Glutamatergic neuron (in vitro differentiated cells): ENCODE data around the gene AGAP1. TPM values are rescaled to one million over a fixed set of nuclear protein-coding genes. Genes with fewer than 3 reads are reported as not detected.

Experiments used
- DNase-seq: peaks from one replicate; pipeline ENCODE4 v3.0.0; 2022
- H3K27ac Mint-ChIP-seq: one replicate; pipeline ENCODE4 v1.8.0; 2020; ENCODE audit warnings: mild to moderate bottlenecking, mixed read lengths, inconsistent platforms; ENCODE audit not compliant: unreplicated experiment
- H3K27me3 Mint-ChIP-seq: one replicate; pipeline ENCODE4 v1.8.0; 2020; ENCODE audit warnings: mild to moderate bottlenecking, moderate library complexity, mixed read lengths, inconsistent platforms; ENCODE audit not compliant: unreplicated experiment
- H3K36me3 Mint-ChIP-seq: one replicate; pipeline ENCODE4 v1.8.0; 2020; ENCODE audit warnings: mild to moderate bottlenecking, mixed read lengths, inconsistent platforms; ENCODE audit not compliant: unreplicated experiment
- H3K4me1 Mint-ChIP-seq: one replicate; pipeline ENCODE4 v1.8.0; 2020; ENCODE audit warnings: mild to moderate bottlenecking, low read depth, mixed read lengths, inconsistent platforms; ENCODE audit not compliant: unreplicated experiment
- H3K4me3 Mint-ChIP-seq: one replicate; pipeline ENCODE4 v1.8.0; 2020; ENCODE audit warnings: mild to moderate bottlenecking, mixed read lengths, inconsistent platforms; ENCODE audit not compliant: unreplicated experiment
- H3K9me3 Mint-ChIP-seq: one replicate; pipeline ENCODE4 v1.8.0; 2020; ENCODE audit warnings: mild to moderate bottlenecking, moderate library complexity, mixed read lengths, inconsistent platforms; ENCODE audit not compliant: unreplicated experiment
- total RNA-seq: library from RNA; stranded (reverse); fragmentation: NEBNext Ultra II Directional; extraction: Animal tissue kit (Norgen Biotek cat#: 25700); gene quantifications from one replicate; pipeline ENCODE4 v1.2.1, GENCODE V29; 2021; ENCODE audit not compliant: unreplicated experiment
- TF ChIP-seq, protein P1 (sequence below): fragments of 200-600 bp; sonication (generic); IDR thresholded peaks from one replicate; pipeline ENCODE4 v1.5.0; 2021; ENCODE audit not compliant: partially characterized antibody, unreplicated experiment

AGAP1 gene
- total RNA-seq, 1 donor from 2014 or later, result 153 TPM

DNA sequence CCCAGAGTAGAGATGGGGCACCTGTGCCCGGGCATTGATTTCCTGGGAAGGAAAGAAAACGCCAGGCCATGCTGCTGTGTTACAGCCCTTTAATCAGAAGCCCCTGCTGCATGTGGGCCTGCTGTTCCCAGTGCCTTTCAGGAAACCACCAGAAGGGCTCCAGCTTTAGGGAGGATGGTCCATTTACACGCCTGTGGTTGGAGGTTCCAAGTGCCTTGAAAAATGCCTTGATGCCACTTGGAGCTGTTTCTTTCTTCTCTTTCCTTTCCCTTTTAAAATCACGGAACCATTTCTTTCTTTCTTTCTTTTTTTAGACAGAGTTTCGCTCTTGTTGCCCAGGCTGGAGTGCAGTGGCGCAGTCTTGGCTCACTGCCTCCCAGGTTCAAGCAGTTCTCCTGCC lies 60.5 kb downstream of the AGAP1 start:
- no peaks in the 10 kb centered on the region for H3K36me3 Mint-ChIP-seq
- H3K27ac Mint-ChIP-seq, result no peak overlapping the region
- TF ChIP-seq, protein P1, sequence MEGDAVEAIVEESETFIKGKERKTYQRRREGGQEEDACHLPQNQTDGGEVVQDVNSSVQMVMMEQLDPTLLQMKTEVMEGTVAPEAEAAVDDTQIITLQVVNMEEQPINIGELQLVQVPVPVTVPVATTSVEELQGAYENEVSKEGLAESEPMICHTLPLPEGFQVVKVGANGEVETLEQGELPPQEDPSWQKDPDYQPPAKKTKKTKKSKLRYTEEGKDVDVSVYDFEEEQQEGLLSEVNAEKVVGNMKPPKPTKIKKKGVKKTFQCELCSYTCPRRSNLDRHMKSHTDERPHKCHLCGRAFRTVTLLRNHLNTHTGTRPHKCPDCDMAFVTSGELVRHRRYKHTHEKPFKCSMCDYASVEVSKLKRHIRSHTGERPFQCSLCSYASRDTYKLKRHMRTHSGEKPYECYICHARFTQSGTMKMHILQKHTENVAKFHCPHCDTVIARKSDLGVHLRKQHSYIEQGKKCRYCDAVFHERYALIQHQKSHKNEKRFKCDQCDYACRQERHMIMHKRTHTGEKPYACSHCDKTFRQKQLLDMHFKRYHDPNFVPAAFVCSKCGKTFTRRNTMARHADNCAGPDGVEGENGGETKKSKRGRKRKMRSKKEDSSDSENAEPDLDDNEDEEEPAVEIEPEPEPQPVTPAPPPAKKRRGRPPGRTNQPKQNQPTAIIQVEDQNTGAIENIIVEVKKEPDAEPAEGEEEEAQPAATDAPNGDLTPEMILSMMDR, result no peak
- peaks cover 3% of the 10 kb centered on the region for H3K27me3 Mint-ChIP-seq
- DNase-seq, result no peak
- H3K4me3 Mint-ChIP-seq, result no peak overlapping the region
- H3K9me3 Mint-ChIP-seq, result peaks cover 2% of the 10 kb centered on the region
- peaks cover 41% of the 10 kb centered on the region for H3K4me1 Mint-ChIP-seq

DNA sequence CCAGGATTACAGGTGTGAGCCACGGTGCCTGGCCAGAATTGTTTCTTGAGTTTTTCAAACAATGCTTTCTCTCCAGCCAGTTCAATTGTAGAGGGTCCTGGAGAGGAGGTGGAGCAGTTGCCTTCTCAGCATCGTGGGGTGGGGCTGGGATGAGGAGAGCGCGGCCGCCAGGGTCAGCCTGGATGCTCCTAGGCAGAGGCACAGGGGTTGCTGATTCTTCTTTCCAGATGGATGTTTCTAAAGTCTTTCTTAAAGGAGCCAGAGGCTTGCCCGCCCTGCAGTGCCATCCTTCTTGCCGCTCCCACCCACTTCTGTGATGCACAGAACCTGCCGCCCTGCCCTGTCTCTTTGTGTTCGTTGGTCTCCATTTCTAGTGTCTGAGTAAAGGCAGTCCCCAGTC lies 61.1 kb downstream of the AGAP1 start:
- H3K9me3 Mint-ChIP-seq, result peaks cover 2% of the 10 kb centered on the region
- H3K27me3 Mint-ChIP-seq, result peaks cover 3% of the 10 kb centered on the region
- TF ChIP-seq, protein P1, result no peak
- no peak overlapping the region for H3K4me3 Mint-ChIP-seq
- H3K27ac Mint-ChIP-seq, result no peak overlapping the region
- no peaks in the 10 kb centered on the region for H3K36me3 Mint-ChIP-seq
- peaks cover 37% of the 10 kb centered on the region for H3K4me1 Mint-ChIP-seq
- DNase-seq, result no peak

DNA sequence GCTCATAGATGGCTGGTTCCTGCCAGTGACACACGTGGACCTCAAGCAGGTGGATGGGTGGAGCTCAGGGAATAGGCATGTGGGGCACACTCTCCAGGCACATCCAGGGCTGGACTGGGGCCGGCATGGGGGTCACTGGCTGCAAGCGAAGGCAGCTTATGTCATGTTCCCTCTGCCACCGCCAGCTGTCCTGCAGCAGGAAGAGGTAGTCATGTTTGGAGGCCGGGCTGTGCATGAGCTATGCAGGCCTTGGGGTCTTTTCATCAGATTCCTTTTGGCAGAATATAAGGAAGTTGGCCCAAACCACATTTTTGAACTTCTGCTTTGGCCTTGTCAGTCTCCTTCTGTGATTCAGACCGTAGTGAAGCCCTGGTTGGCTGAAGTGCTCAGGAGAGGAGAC lies 61.5 kb downstream of the AGAP1 start:
- no peak for DNase-seq
- Mint-ChIP-seq H3K4me1 (peaks cover 39% of the 10 kb centered on the region), H3K9me3 (peaks cover 2% of the 10 kb centered on the region), H3K27me3 (peaks cover 3% of the 10 kb centered on the region), H3K27ac (no peak overlapping the region), H3K4me3 (no peak overlapping the region), H3K36me3 (no peaks in the 10 kb centered on the region)
- TF ChIP-seq, protein P1, result no peak

DNA sequence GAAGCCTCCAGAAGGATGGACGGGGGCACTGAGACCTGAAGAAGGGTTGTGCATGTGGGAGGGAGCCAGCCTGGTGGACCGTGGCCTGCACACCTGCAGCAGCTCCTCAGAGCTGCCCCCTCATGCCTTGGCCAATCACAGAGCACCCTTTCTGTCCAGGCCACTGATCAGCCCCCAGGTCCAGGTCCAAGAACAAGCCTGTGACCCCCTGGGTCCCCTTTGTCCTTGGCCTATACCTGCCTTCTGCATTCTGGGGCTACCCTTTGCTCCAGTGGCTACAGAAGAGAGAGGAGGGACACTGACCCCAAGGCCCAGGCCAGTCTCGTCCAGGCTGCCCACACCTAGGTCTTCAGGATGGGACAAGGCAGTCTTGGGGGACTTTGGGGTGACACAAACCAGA lies 62.2 kb downstream of the AGAP1 start:
- no peak for DNase-seq
- H3K4me3 Mint-ChIP-seq, result no peak overlapping the region
- peaks cover 2% of the 10 kb centered on the region for H3K9me3 Mint-ChIP-seq
- H3K27ac Mint-ChIP-seq, result no peak overlapping the region
- peaks cover 43% of the 10 kb centered on the region for H3K4me1 Mint-ChIP-seq
- peaks cover 3% of the 10 kb centered on the region for H3K27me3 Mint-ChIP-seq
- no peaks in the 10 kb centered on the region for H3K36me3 Mint-ChIP-seq
- TF ChIP-seq, protein P1, result no peak

DNA sequence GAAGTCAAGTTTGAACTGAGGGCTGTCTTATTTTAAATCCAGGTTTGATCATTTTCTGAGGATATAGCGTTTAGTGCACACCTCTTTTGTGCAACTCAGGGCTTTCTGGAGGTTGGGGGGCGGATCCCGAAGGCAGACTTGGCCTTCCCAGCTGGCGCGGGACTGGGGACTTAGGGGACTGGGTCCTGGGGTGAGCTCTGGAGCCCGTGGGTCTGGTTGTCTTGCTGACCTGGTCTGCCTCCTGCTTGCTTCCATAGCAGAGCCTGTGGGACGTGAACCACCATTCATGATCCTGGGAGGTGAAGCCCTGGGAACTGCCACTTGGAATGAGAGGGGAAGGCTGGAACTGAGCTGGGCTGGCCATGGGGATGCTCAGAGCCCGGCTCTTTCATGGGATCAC lies 63.1 kb downstream of the AGAP1 start:
- H3K4me3 Mint-ChIP-seq, result no peak overlapping the region
- no peaks in the 10 kb centered on the region for H3K36me3 Mint-ChIP-seq
- H3K9me3 Mint-ChIP-seq, result peaks cover 2% of the 10 kb centered on the region
- TF ChIP-seq, protein P1, result no peak
- H3K27me3 Mint-ChIP-seq, result peaks cover 3% of the 10 kb centered on the region
- no peak for DNase-seq
- H3K27ac Mint-ChIP-seq, result no peak overlapping the region
- H3K4me1 Mint-ChIP-seq, result peaks cover 44% of the 10 kb centered on the region
